Effector memory CD8-positive, alpha-beta T cell (primary cell): ENCODE results near the gene MDFI.

Experiments used
- ATAC-seq: fragments of 150-1000 bp; cut with Tn5 transposase; replicated peaks from 2 replicates; pipeline ENCODE4 v1.10.0; 2021; ENCODE audit warnings: mild to moderate bottlenecking, moderate library complexity
- DNase-seq, 3 experiments: peaks; one replicate each; pipeline ENCODE4 v3.0.0; 2021
- H3K27ac Mint-ChIP-seq, 2 donors: one replicate each; pipeline ENCODE4 v1.8.0; 2022; ENCODE audit warnings: mild to moderate bottlenecking in 2 of 2, mixed read lengths in 2 of 2, moderate library complexity in 2 of 2
- H3K27me3 Mint-ChIP-seq, 2 donors: one replicate each; pipeline ENCODE4 v1.8.0; 2022; ENCODE audit warnings: mixed read lengths in 2 of 2
- H3K36me3 Mint-ChIP-seq: one replicate; pipeline ENCODE4 v1.8.0; 2022; ENCODE audit warnings: mild to moderate bottlenecking, moderate library complexity, mixed read lengths; ENCODE audit not compliant: insufficient read depth
- H3K4me1 Mint-ChIP-seq, 2 donors: one replicate each; pipeline ENCODE4 v1.8.0; 2022; ENCODE audit warnings: low read depth in 2 of 2, mixed read lengths in 2 of 2
- H3K4me3 Mint-ChIP-seq, 2 donors: one replicate each; pipeline ENCODE4 v1.8.0; 2022; ENCODE audit warnings: mild to moderate bottlenecking in 2 of 2, mixed read lengths in 2 of 2, moderate library complexity in 2 of 2
- H3K9me3 Mint-ChIP-seq, 2 donors: one replicate each; pipeline ENCODE4 v1.8.0; 2022; ENCODE audit warnings: mixed read lengths in 2 of 2
- total RNA-seq, 9 experiments: gene quantifications; one replicate each; lab custom pipeline; 2026; lab: John Stamatoyannopoulos, UW

The MDFI gene, protein sequence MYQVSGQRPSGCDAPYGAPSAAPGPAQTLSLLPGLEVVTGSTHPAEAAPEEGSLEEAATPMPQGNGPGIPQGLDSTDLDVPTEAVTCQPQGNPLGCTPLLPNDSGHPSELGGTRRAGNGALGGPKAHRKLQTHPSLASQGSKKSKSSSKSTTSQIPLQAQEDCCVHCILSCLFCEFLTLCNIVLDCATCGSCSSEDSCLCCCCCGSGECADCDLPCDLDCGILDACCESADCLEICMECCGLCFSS
- 0 to 0.07 (median 0) reads per million in 9 experiments for total RNA-seq

DNA sequence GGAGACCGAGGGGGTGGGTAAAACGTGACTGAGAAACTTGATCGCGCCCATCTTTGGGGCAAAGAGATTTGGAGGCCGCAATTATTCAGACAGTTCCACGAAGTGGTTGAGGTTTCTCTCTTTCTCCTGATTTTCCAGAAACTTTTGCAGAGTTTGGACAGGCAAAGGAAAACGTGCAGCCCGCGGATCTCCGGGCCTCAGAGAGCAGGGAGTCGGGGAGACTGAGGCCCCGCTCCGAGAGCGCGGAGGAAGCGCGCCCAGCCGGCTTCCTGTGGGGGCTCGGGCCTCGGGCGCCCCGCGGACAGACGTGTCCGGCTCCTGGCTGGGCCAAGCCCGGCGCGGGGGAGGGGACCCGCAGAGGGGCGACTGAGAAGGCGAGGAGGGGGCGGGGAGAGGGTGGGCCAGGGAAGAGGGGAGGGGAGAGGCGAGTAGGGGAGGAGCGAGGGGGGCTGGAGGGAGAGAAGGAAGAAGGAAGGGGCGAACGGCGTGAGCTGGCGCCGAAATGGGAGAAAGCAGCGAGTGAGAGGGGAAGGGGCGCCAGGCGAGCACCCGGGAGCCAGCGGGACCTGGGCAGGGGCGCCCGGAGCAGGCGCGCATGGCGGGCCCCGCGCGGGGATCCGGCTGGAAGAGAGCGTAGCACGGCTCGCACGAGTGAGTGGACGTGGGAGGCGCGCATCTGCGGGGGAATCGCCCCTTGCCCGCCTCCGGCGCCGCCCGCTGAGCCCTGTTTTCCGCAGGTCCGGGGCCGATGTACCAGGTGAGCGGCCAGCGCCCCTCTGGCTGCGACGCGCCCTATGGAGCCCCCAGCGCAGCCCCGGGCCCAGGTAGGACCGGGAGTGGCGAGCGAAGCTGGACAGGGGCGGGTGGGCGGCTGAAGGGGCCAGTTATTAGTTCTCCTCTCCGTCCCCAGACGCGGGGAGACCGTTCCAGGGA is at the start of gene MDFI:
MDFI (plus strand) TSS at position 467 of the 933 bp plus-strand sequence; CDS start at position 749, 282 bp downstream.
- H3K4me3 Mint-ChIP-seq = peak within 1 kb of the TSS; percentile 72 to 73
- ATAC-seq = no peak
- DNase-seq = no peak
- H3K4me1 Mint-ChIP-seq = peaks cover 0 to 14% of the 10 kb centered on the region in 2 donors
- H3K27ac Mint-ChIP-seq = peak within 1 kb of the TSS in 1 of 2 donors; percentile 15
- peaks cover 3% of the 10 kb centered on the region for H3K36me3 Mint-ChIP-seq
- H3K9me3 Mint-ChIP-seq = no peaks in the 10 kb centered on the region
- H3K27me3 Mint-ChIP-seq = peaks cover 64 to 91% of the 10 kb centered on the region in 2 donors

DNA sequence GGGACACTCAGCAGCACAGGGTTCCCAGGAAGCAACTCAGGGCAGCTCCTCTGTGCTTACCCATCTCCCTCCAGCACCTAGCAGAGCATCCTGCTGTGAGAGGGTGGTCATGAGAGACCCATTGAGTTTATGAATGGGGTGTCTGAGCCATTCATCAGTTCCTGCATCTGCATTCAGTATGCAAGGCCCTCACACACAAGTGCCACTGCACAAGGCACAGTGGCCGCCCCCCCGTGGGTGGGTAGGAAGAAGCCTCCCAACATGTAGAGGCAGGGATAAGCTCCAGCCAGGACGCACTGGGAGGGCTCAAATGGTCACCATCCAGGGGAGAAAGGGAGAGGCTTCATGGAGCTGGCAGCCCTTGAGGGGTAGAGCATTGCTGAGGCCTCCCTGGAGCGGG is 49.0 kb upstream of the MDFI start:
- H3K27me3 Mint-ChIP-seq = no peaks in the 10 kb centered on the region
- peaks cover 12% of the 10 kb centered on the region for H3K36me3 Mint-ChIP-seq
- DNase-seq (no peak), ATAC-seq (no peak)
- no peak overlapping the region for H3K4me3 Mint-ChIP-seq
- H3K27ac Mint-ChIP-seq = no peak overlapping the region
- peaks cover 10 to 15% of the 10 kb centered on the region in 2 donors for H3K4me1 Mint-ChIP-seq
- no peaks in the 10 kb centered on the region for H3K9me3 Mint-ChIP-seq

DNA sequence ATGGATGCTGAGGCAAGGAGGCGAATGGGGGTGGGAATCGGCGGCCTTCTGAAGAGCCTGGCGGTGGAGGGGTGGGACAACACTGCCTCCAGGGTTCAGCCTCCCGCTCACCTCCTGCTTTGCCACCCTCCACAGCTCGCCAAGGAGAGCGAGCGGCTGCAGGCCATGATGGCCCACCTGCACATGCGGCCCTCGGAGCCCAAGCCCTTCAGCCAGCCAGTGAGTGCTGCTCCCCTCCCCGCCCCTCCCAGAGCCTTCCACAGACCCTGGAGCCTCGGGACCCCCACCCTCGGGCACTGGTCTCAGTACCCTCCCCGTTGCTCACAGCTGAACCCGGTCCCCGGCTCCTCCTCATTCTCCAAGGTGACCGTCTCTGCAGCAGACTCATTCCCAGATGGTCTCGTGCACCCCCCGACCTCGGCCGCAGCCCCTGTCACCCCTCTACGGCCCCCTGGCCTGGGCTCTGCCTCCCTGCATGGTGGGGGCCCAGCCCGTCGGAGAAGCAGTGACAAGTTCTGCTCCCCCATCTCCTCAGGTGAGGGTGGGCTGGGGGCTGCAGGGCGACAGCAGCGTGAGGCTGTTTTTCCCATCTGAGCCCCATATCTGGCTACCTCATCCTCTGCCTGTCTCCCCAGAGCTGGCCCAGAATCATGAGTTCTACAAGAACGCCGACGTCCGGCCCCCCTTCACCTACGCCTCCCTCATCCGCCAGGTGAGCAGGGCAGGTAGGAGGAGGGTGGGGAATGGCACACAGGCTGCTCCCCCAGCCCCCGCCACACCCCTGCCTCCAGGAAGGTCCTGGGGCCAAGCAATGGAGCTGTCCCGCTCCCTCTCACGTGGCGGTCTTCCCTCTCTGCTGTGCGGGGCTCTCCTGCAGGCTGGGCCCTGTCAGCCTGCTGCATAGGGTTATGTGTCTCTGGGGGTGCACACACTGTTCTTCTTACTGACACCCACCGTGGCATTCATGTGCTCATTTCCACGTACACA is 48.3 kb upstream of the MDFI start:
- Mint-ChIP-seq H3K36me3 (peaks cover 13% of the 10 kb centered on the region), H3K27ac (no peak overlapping the region), H3K9me3 (no peaks in the 10 kb centered on the region), H3K27me3 (no peaks in the 10 kb centered on the region), H3K4me1 (peaks cover 10 to 12% of the 10 kb centered on the region in 2 donors), H3K4me3 (no peak overlapping the region)
- no peak for ATAC-seq
- DNase-seq = no peak

DNA sequence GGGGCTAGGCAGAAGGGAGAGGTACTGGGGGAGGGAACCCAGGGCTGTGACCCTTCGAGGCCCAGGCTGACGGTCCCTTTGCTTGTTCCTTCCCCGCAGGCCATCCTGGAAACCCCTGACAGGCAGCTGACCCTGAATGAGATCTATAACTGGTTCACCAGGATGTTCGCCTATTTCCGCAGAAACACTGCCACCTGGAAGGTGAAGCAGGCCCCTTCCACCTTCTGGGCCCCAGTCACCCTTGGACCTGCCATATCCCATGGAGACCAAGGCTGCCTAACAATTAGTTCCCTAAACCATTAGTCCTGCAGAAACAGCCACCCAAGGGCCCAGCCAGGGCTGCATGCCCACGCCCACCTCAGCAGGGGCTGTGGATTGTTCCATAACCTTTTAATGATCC is 47.1 kb upstream of the MDFI start:
- Mint-ChIP-seq H3K27ac (no peak overlapping the region), H3K27me3 (no peaks in the 10 kb centered on the region), H3K36me3 (peaks cover 14% of the 10 kb centered on the region), H3K4me1 (peaks cover 0 to 2% of the 10 kb centered on the region in 2 donors), H3K4me3 (no peak overlapping the region), H3K9me3 (no peaks in the 10 kb centered on the region)
- DNase-seq = no peak
- no peak for ATAC-seq

DNA sequence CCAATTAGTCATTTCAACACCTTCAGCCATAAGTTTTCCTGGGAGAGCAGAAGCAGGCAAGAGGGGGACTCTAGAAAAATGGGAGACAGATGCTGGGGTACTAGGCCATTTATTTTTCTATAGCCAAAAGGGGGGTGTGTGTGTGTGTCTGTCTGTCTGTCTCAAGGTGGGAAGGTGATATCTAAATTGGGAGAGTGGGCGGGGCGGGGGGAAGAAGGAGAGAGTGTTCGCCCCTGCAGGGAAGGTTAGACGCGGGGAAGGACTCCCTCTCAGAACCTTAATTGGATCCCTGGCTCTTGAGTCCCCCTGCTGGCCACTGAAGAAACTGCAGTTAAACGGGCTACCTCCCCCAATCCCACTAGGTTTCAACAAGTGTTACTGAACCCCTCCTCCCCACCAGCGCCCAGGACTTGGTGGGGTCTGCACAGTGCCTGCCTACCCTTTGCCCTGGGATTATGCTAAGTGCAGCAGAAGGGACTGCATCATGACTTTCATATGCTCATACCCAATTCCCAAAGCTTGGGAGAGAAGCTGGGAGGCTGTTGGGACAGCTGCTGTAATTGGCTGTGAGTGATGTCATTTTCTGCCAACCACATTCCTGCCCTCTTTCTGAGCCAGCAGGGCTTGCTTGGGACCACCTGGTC is 46.3 kb upstream of the MDFI start:
- no peak overlapping the region for H3K4me3 Mint-ChIP-seq
- ATAC-seq (peak; percentile 85), DNase-seq (peak; percentile 79 to 82 (median 81))
- no peaks in the 10 kb centered on the region for H3K27me3 Mint-ChIP-seq
- H3K36me3 Mint-ChIP-seq = peaks cover 14% of the 10 kb centered on the region
- peaks cover 0 to 2% of the 10 kb centered on the region in 2 donors for H3K4me1 Mint-ChIP-seq
- H3K27ac Mint-ChIP-seq = no peak overlapping the region
- H3K9me3 Mint-ChIP-seq = no peaks in the 10 kb centered on the region

DNA sequence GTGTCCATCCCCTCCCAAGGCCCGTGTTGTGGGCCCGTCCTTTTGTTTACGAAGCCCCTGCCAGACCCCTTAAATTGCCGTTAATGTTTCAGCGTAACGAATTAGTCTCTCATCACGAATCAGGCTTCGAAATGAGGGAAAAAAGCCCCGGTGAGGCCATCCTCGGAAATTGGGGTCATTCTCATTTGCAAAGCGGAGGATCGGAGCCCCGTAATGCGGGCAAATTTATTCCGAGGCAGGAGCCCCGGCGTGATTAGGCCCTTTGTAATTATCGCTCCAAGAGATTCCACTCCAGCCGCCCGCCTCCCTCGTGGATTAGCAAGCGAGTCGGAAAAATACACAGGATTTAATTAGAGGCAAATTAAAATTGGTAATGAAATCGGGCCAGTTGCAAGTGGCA is 44.9 kb upstream of the MDFI start:
- Mint-ChIP-seq H3K4me3 (no peak overlapping the region), H3K27me3 (no peaks in the 10 kb centered on the region), H3K27ac (peak overlapping the region in 1 of 2 donors; percentile 62), H3K36me3 (peaks cover 19% of the 10 kb centered on the region), H3K9me3 (no peaks in the 10 kb centered on the region), H3K4me1 (peaks cover 0 to 2% of the 10 kb centered on the region in 2 donors)
- ATAC-seq = no peak
- DNase-seq = no peak

DNA sequence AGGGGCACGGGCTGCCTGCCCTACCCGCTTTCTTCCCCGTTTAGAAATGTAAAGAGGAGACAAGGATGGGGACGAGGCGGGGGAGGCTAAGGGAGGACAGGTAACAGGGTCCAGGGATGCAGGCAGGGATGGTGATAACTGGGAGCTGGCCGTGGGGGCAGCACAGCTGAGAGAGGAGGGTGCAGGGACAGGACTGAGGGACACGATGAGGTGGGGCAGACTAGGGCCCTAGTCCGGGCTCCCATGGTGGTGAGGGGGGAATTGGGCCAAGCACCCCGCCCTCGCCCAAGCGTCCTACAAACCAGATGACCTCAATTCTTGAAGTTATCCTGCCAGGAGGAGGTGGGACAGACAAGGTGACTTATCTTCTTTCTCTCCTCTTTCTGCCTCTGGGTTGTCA is 44.4 kb upstream of the MDFI start:
- no peaks in the 10 kb centered on the region for H3K27me3 Mint-ChIP-seq
- no peaks in the 10 kb centered on the region for H3K9me3 Mint-ChIP-seq
- H3K36me3 Mint-ChIP-seq = peaks cover 19% of the 10 kb centered on the region
- peaks cover 0 to 2% of the 10 kb centered on the region in 2 donors for H3K4me1 Mint-ChIP-seq
- H3K27ac Mint-ChIP-seq = peak overlapping the region in 1 of 2 donors; percentile 62
- ATAC-seq = no peak
- no peak overlapping the region for H3K4me3 Mint-ChIP-seq
- no peak for DNase-seq

DNA sequence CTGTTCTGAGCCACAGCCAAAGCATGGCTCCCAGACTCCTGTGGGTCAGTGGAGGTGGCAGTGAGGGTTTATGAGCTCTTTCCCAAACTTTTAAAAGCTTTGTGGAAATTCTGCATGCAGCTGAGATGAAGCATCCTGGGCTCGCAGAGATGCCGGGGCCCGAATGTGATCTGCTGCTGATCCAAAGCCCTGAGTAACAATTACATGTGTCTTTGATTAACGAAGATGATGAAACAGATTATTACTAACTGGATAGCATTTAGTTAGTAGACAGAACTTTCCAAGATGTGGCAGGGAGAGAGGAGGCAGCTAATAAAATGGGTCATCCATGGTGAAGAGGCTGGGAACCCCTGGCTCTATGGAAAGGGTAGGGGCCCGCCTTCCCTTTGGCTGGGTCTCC is 43.9 kb upstream of the MDFI start:
- peaks cover 0 to 2% of the 10 kb centered on the region in 2 donors for H3K4me1 Mint-ChIP-seq
- no peak overlapping the region for H3K4me3 Mint-ChIP-seq
- no peaks in the 10 kb centered on the region for H3K9me3 Mint-ChIP-seq
- no peak overlapping the region for H3K27ac Mint-ChIP-seq
- H3K36me3 Mint-ChIP-seq = peaks cover 20% of the 10 kb centered on the region
- H3K27me3 Mint-ChIP-seq = no peaks in the 10 kb centered on the region
- DNase-seq = no peak
- no peak for ATAC-seq

DNA sequence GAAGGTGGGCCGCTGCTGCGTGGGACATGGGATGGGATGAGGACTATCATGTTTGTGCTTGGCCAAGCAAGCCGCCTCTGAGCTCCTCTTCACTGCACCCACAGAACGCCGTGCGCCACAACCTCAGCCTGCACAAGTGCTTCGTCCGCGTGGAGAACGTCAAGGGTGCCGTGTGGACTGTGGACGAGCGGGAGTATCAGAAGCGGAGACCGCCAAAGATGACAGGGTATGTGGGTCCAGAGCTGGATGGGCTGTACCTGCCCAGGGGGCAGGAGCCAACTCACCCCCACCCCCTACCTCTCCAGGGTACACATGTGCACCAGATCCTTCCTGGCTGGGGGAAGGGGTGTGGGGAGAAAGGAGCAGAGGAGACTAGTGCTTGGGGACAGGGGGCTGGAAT is 43.5 kb upstream of the MDFI start:
- no peak overlapping the region for H3K4me3 Mint-ChIP-seq
- peak overlapping the region in 1 of 2 donors; percentile 30 for H3K27ac Mint-ChIP-seq
- ATAC-seq = no peak
- H3K27me3 Mint-ChIP-seq = no peaks in the 10 kb centered on the region
- H3K36me3 Mint-ChIP-seq = peaks cover 23% of the 10 kb centered on the region
- no peaks in the 10 kb centered on the region for H3K9me3 Mint-ChIP-seq
- no peak for DNase-seq
- peaks cover 0 to 2% of the 10 kb centered on the region in 2 donors for H3K4me1 Mint-ChIP-seq

DNA sequence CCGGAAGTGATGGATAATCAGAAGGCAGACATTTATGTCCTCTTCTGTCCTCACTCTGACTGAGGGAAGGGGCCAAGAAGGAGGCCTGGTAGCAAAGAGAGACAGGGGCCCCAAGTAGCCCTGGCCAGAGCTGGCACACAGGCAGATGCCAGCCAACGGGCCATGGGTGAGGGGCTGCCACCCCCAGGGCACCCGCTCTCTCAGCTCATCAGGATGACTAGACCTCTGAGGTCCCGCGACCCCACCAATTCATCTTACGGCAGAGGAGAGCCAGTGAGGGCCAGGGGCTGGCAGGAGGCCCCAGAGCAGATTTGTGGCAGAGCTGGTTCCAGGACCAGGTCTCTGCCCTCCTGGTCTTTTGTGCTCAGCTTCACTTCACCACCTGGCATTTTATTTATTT is 43.1 kb upstream of the MDFI start:
- ATAC-seq (no peak), DNase-seq (no peak)
- Mint-ChIP-seq H3K27ac (peak overlapping the region in 1 of 2 donors; percentile 30), H3K9me3 (no peaks in the 10 kb centered on the region), H3K36me3 (peaks cover 23% of the 10 kb centered on the region), H3K27me3 (no peaks in the 10 kb centered on the region), H3K4me1 (peaks cover 0 to 2% of the 10 kb centered on the region in 2 donors), H3K4me3 (no peak overlapping the region)

DNA sequence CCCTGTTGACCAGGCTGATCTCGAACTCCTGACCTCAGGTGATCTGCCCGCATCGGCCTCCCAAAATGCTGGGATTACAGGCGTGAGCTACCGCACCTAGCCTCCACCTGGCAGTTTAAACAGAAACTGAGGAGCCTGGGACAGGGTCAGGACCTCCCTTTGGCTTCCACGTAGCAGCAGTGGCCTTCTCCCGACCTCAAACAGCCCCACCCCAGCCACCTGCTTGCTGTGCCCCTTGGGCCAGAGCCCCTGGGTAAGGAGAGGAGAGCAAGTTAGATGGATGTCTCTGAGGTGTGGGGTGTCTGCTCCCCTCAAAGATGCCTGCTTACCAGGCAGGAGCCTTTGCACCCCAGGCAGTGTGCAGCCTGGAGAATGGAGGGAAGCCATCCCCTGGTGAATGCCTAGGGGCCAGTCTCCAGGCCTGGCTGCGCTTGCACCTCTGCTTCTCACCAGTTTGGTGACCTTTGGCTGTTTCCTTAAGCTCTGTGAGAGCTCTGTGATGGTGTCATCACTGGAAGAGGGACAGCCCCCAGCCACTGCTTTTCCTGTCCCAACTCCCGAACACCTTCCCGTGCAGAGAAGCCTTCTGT is 42.1 kb upstream of the MDFI start:
- ATAC-seq (no peak), DNase-seq (no peak)
- no peak overlapping the region for H3K4me3 Mint-ChIP-seq
- H3K36me3 Mint-ChIP-seq = peaks cover 23% of the 10 kb centered on the region
- no peak overlapping the region for H3K27ac Mint-ChIP-seq
- H3K9me3 Mint-ChIP-seq = no peaks in the 10 kb centered on the region
- no peaks in the 10 kb centered on the region for H3K27me3 Mint-ChIP-seq
- H3K4me1 Mint-ChIP-seq = peaks cover 0 to 5% of the 10 kb centered on the region in 2 donors

DNA sequence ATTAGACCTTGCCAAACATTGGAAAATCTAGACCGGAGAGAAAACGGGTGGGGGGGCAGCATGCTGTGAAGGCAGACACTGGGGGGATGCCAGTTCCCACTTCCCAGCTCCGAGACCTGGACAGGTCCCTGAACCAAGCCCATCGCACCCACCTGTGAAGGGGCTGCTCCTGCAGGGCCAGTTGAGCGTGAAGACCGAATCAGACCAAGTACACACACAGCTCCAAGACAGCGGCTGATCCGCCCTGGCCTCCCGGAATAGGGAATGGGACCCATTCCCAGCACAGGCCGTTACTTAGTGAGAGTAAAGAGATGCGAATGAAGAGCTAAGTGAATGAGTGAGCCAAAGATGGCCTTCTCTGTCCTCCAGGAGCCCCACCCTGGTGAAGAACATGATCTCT is 41.5 kb upstream of the MDFI start:
- H3K4me3 Mint-ChIP-seq = no peak overlapping the region
- ATAC-seq (no peak), DNase-seq (no peak)
- H3K36me3 Mint-ChIP-seq = peaks cover 21% of the 10 kb centered on the region
- H3K27ac Mint-ChIP-seq = no peak overlapping the region
- H3K27me3 Mint-ChIP-seq = no peaks in the 10 kb centered on the region
- H3K4me1 Mint-ChIP-seq = peaks cover 0 to 5% of the 10 kb centered on the region in 2 donors
- no peaks in the 10 kb centered on the region for H3K9me3 Mint-ChIP-seq
